Effector CD8-positive, alpha-beta T cell (primary cell): ENCODE data around the gene GAB2.
"Not testable (repeated sequence)": the region's sequence is repeated elsewhere in the genome, so short reads cannot be mapped to it uniquely, and the experiment has no call there.

ENCODE experiments used
- DNase-seq: peaks from one replicate; lab custom pipeline; 2025; lab: John Stamatoyannopoulos, UW

GAB2 gene

GRCh38 chr11:78370406-78371172 is 47.0 kb downstream of the GAB2 start:
- DNase-seq: no peak

- DNase-seq: no peak
Measured at GRCh38 chr11:78365381-78365792, 52.2 kb downstream of the GAB2 start.

GRCh38 chr11:78364128-78364751 is 53.4 kb downstream of the GAB2 start:
- no peak for DNase-seq

- no peak for DNase-seq
Measured at GRCh38 chr11:78363024-78363619, 54.5 kb downstream of the GAB2 start.

- no peak for DNase-seq
Measured at GRCh38 chr11:78361228-78361627, 56.4 kb downstream of the GAB2 start.

GRCh38 chr11:78359921-78360320 is 57.7 kb downstream of the GAB2 start:
- DNase-seq: no peak

- DNase-seq: not testable (repeated sequence)
Measured at GRCh38 chr11:78357924-78358323, 59.7 kb downstream of the GAB2 start.

GRCh38 chr11:78357425-78357824 is 60.2 kb downstream of the GAB2 start:
- not testable (repeated sequence) for DNase-seq

- not testable (repeated sequence) for DNase-seq
Measured at GRCh38 chr11:78355742-78356141, 61.9 kb downstream of the GAB2 start.

GRCh38 chr11:78355309-78355705 is 62.3 kb downstream of the GAB2 start:
- DNase-seq: no peak

- DNase-seq: no peak
Measured at GRCh38 chr11:78354408-78355308, 63.0 kb downstream of the GAB2 start.

GRCh38 chr11:78351979-78352841 is 65.4 kb downstream of the GAB2 start:
- no peak for DNase-seq

GRCh38 chr11:78351193-78351592 is 66.4 kb downstream of the GAB2 start:
- no peak for DNase-seq

- DNase-seq: no peak
Measured at GRCh38 chr11:78350646-78351165, 66.9 kb downstream of the GAB2 start.

- DNase-seq: no peak
Measured at GRCh38 chr11:78350091-78350645, 67.5 kb downstream of the GAB2 start.

GRCh38 chr11:78349624-78350023 is 68.0 kb downstream of the GAB2 start:
- DNase-seq: no peak

- DNase-seq: no peak
Measured at GRCh38 chr11:78349114-78349513, 68.5 kb downstream of the GAB2 start.

GRCh38 chr11:78347956-78348355 is 69.7 kb downstream of the GAB2 start:
- DNase-seq: no peak

- DNase-seq: no peak
Measured at GRCh38 chr11:78346799-78347198, 70.8 kb downstream of the GAB2 start.

GRCh38 chr11:78345450-78345849 is 72.2 kb downstream of the GAB2 start:
- no peak for DNase-seq

GRCh38 chr11:78344676-78345075 is 72.9 kb downstream of the GAB2 start:
- DNase-seq: no peak
